ENCODE measurements around the gene CAMK1G. TPM values are rescaled to one million over a fixed set of nuclear protein-coding genes. Genes with fewer than 3 reads are reported as not detected.

Gene CAMK1G
- total RNA-seq, 1 experiment from 2014 or later, result not detected

DNA sequence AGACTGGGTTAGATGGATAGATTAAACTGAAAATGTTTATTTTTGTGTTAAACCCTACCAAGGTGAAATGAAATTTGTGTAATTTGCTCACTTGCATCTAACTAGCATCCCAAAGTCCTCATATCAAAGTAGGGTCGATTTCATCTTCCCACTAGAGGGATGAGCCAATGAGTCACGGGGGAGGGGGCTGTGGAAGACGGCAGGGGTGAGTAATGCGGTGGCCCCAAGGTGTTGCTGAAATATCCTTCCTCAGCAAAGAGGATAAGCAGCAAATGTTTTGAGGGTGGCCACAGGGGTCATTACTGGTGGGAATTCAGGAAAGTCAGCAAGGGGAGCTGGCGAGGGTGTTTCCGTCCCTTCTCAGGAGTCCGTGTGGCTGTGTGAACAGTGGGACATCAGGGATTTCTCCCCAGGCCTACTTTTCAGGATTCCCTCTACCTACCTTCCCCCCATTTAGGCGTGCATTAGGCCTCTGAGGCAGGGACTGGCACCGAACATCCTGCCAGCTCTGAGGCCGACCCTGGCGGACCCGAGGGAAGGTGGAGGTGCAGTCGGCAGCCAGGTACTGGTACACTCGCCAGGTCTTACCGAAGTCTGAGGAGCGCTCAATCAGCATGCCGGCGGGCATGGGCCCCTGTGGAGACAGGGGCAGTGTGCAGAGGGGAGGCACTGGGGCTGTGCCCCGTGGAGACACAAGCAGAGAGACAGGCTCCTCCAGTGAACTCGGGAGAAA lies 50.7 kb downstream of the CAMK1G start:
- peaks cover 79% of the 10 kb centered on the region for H3K36me3 Mint-ChIP-seq (ENCODE audit: insufficient read depth, unreplicated experiment)
- H3K27me3 Mint-ChIP-seq (ENCODE audit: insufficient read depth, unreplicated experiment), result no peaks in the 10 kb centered on the region
- intact Hi-C loops (cut with micrococcal nuclease; ENCODE audit: unreplicated experiment), result no loop called here
- H3K4me1 ChIP-seq, result no peaks in the 10 kb centered on the region
- no peaks in the 10 kb centered on the region for H3K9me3 ChIP-seq
- DNase-seq, result no peak
- no peak overlapping the region for H3K27ac Mint-ChIP-seq (ENCODE audit: unreplicated experiment)
- CTCF ChIA-PET, result no interaction called here
- H3K27me3 ChIP-seq (replicated peaks; ENCODE audit: control insufficient read depth, insufficient read depth, low read length), result no peaks in the 10 kb centered on the region
- no TSS peak for BruUV-seq (replicated peaks)
- POLR2A ChIA-PET, result no interaction called here
- H3K36me3 ChIP-seq (ENCODE audit: control insufficient read depth, insufficient read depth, low read length), result peaks cover 13% of the 10 kb centered on the region
- no peaks in the 10 kb centered on the region for H3K4me1 Mint-ChIP-seq (ENCODE audit: low read depth, unreplicated experiment)
- H3K4me3 ChIP-seq (ENCODE audit: low read depth, low read length), result no peak overlapping the region
- TF ChIP-seq CTCF (IDR thresholded peaks at IDR 0.05; ENCODE audit: insufficient read depth in 1 of 2, low read depth in 1 of 2, low read length in 1 of 2, severe bottlenecking in 1 of 2, unreplicated experiment in 1 of 2), result no peak
- H3K4me3 Mint-ChIP-seq (ENCODE audit: unreplicated experiment), result no peak overlapping the region
- H3K9me3 Mint-ChIP-seq (ENCODE audit: unreplicated experiment), result no peaks in the 10 kb centered on the region

DNA sequence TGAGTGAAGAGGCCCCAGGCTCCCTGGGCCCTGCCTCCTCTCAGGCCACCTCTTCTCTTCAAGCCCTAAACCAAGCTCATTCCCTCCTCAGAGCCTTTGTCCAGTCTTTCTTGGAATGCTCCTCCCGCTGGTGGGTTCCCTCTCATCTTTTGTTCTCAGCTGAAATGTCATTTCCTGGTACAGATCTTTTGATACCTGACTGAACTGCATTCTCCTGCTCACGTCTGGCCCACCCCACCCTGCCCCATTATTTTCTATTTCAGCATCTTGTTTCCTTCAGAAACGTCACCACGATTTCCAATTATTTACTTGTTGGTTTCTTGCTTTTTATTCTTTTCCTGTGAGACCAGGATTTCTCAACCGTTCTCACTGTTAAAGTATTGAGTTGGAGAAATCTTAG lies 52.3 kb downstream of the CAMK1G start:
- Mint-ChIP-seq H3K27me3 (ENCODE audit: insufficient read depth, unreplicated experiment) (no peaks in the 10 kb centered on the region), H3K36me3 (ENCODE audit: insufficient read depth, unreplicated experiment) (peaks cover 80% of the 10 kb centered on the region), H3K9me3 (ENCODE audit: unreplicated experiment) (no peaks in the 10 kb centered on the region), H3K4me1 (ENCODE audit: low read depth, unreplicated experiment) (no peaks in the 10 kb centered on the region), H3K4me3 (ENCODE audit: unreplicated experiment) (no peak overlapping the region), H3K27ac (ENCODE audit: unreplicated experiment) (peak overlapping the region; percentile 55)
- no peak for TF ChIP-seq CTCF (IDR thresholded peaks at IDR 0.05; ENCODE audit: insufficient read depth in 1 of 2, low read depth in 1 of 2, low read length in 1 of 2, severe bottlenecking in 1 of 2, unreplicated experiment in 1 of 2)
- DNase-seq, result no peak
- Histone ChIP-seq H3K4me3 (ENCODE audit: low read depth, low read length) (no peak overlapping the region), H3K4me1 (no peaks in the 10 kb centered on the region), H3K9me3 (no peaks in the 10 kb centered on the region), H3K27me3 (replicated peaks; ENCODE audit: control insufficient read depth, insufficient read depth, low read length) (no peaks in the 10 kb centered on the region), H3K36me3 (ENCODE audit: control insufficient read depth, insufficient read depth, low read length) (peaks cover 14% of the 10 kb centered on the region)
- ChIA-PET POLR2A (no interaction called here), CTCF (interaction anchor here (1.6 kb wide), 1 partner anchor 17 kb away, joined by 4 read pairs; the partner anchor contains the start of gene LAMB3)
- no TSS peak for BruUV-seq (replicated peaks)
- intact Hi-C loops (cut with micrococcal nuclease; ENCODE audit: unreplicated experiment), result no loop called here

DNA sequence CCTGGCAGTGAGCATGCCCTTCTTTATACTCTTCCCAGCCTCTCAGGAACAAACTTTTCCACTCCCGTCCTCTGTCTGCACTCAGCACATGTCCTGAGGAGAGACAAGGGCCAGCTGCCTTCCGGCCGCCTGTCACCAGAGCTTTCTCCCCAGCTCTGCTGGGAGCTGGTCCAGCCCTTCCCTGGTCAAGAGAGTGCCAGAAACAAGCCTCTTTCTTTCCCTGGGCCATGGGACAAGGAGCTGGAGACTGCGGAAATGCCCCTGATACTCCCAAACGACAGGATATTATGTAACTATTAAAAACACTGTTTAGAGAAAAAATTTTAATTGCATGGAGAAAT lies 58.3 kb downstream of the CAMK1G start:
- Mint-ChIP-seq H3K9me3 (ENCODE audit: unreplicated experiment) (no peaks in the 10 kb centered on the region), H3K36me3 (ENCODE audit: insufficient read depth, unreplicated experiment) (peaks cover 74% of the 10 kb centered on the region), H3K4me1 (ENCODE audit: low read depth, unreplicated experiment) (peaks cover 23% of the 10 kb centered on the region), H3K27me3 (ENCODE audit: insufficient read depth, unreplicated experiment) (no peaks in the 10 kb centered on the region), H3K27ac (ENCODE audit: unreplicated experiment) (no peak overlapping the region), H3K4me3 (ENCODE audit: unreplicated experiment) (no peak overlapping the region)
- peaks cover 20% of the 10 kb centered on the region for H3K4me1 ChIP-seq
- H3K9me3 ChIP-seq, result no peaks in the 10 kb centered on the region
- POLR2A ChIA-PET, result no interaction called here
- intact Hi-C loops (cut with micrococcal nuclease; ENCODE audit: unreplicated experiment), result no loop called here
- BruUV-seq (replicated peaks), result no TSS peak
- H3K27me3 ChIP-seq (replicated peaks; ENCODE audit: control insufficient read depth, insufficient read depth, low read length), result no peaks in the 10 kb centered on the region
- no peak for TF ChIP-seq CTCF (IDR thresholded peaks at IDR 0.05; ENCODE audit: insufficient read depth in 1 of 2, low read depth in 1 of 2, low read length in 1 of 2, severe bottlenecking in 1 of 2, unreplicated experiment in 1 of 2)
- no peak for DNase-seq
- CTCF ChIA-PET, result no interaction called here
- peaks cover 17% of the 10 kb centered on the region for H3K36me3 ChIP-seq (ENCODE audit: control insufficient read depth, insufficient read depth, low read length)
- H3K4me3 ChIP-seq (ENCODE audit: low read depth, low read length), result no peak overlapping the region

Data from Caco-2 (cell line).